GM21390 (cell line): Measurements from ENCODE around the gene SCRG1.

Experiments
- ATAC-seq: cut with Tn5 transposase; IDR thresholded peaks from one replicate; pipeline ENCODE4 v1.9.1; 2021; ENCODE audit not compliant: unreplicated experiment

Gene SCRG1

DNA sequence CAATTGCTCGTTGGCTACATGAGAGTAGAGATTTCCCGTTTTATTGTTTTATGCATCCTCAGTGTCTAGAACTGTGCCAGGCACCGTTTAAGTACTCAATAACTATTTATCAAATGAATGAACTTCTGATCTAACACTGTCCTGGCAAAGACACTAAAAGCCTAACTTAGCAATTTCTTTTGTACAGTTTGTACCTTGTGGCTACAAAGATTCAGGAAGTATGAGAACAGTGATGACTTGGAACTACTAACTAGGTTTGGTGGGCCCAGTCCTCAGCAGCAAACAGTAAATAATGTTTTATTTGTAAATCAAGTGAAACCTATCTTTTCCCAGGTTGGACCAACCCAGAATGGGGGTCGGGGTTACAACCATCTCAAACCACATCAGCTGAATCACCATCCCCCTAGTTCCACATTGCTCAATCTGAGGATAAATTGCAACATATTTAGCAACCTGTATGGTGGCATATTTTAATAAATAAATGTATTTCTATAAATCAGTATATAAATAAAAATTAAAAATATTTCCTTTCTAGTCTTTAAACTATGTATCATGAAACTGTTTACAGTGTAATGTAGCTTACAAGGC is 12.3 kb upstream of the SCRG1 start:
- ATAC-seq = no peak

DNA sequence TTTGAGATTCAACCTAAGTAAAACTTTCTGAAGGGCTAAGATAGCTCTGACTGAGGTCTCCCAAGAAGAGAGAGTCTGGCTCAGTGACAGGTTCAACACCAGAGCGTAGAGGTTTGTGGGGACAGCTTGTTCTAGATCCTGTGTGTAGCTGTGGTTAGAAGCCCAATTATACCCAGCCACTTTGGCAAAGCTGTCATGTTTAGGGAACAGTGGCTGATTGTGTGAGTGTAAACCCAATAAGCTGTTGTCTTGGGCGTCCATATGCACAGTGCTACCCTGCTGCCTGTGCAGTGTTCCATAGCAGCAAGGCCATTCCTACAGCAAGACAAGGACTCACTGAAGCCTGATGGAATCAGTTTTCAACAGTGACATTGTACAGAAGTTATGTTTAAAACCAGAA is 11.2 kb upstream of the SCRG1 start:
- ATAC-seq = no peak

DNA sequence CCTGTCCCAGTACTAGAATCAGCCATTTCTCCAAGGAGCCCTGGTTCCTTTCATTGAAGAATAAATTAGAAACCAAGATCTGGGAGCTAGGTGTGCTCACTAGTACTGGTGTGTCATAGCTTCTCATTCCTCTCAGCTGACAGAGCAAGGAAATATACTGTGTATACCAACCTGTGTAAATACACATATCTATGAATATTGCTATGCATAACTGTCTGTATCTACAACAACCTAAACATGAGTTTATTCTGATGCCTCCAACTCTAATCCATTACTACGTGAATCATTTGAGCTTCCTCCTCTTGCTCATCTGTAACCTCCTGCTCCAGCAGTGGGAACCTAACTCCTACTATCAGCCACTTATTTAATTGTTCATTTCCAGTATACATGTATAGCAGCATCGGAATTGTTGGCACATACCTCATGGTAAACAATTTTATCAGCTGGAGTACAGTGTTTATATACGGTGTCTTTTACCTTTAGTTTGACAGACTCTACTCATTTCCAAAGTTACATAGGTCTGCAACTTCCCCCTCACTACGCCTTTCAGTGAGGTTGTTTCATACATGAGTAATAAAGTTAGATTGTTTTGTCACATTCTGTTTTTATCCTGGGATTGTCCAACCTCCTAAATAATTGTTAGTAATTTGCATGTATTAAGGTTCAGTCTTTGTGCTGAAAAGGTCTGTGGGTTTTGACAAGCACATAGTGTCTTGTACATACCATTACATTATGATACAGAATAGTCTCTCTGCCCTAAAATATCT is 7.1 kb upstream of the SCRG1 start:
- ATAC-seq = peak; percentile 50

DNA sequence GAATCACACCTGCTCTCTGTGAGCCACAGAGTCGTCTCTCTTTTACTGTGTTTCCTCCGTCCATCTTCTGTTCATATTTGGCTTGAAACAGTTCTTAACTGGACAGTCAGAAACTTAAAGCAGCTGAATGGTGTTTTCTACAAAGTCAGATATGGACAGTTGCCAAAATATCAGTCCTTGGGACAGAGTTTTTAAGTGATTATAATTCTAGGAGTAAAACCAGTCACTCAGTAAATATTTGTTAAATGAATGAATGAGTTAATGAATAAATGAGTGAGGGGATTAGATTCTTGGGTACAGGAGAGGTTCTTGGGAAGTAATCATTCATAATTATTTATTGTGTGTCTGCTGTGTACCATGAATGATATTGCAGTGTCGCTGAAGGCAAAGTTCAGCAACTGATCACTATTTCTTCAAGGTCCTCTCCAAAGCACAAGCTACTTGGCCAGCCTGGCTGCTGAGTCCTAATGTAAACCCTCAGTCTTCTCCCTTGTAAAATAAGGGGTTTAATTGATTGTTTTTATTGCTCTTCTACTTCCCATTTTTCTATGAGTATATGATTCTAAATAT is 5.5 kb upstream of the SCRG1 start:
- no peak for ATAC-seq

DNA sequence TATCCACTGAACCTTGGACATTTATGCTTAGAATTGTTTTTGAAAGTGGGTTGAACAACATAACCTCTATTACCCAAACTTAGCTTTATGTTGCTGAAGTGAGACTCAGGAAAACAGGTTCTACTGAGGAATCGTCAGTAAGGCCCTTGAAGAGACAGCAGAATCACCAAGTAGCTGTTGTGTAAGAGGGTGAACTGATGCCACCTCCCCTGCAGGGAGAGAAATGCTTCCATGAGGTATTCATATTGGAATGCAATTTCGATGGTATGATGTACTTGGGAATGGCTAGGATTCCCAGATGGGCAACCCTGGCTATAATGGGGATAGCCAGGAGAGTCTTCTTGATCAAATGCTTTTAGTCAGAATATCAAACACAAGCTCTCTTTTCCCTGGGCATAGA is 4.1 kb upstream of the SCRG1 start:
- no peak for ATAC-seq

DNA sequence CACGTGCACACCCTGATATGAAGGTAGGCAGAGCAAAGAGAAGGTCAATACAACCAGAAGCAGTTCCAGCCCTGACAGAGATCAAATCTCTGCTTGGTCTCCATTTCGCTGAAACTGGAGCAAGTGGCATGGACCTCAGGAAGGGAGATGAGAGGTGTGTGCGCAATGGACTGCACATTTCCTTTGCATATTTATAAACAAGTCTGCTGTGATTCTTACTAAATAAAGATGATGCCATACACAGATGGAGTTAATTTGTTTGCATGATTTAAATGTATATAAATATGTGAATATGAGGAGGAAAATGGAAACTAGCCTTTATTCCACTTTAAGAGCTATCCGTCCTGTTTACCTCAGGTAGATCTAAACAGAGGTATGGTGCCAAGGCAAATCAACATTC is 2.1 kb upstream of the SCRG1 start:
- ATAC-seq = no peak

DNA sequence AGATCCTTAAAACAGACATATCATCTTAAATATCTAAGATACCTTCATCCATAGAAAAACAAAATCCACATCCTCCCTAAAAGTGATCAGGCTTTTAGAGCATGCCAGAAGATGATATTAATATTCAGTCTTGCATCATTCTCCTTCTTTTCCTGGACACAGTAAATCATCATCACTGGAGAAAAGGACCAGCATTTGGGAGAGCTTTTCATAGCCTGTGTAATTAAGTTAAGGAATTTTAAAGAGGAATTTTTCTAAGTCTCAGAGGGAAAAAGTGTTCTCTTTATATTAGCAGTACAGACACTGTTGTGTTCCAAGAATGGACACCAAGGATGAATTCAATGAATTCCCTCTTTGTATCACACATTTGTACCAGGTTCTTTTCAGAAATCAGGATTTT is 696 bp downstream of the SCRG1 start:
- ATAC-seq = no peak

DNA sequence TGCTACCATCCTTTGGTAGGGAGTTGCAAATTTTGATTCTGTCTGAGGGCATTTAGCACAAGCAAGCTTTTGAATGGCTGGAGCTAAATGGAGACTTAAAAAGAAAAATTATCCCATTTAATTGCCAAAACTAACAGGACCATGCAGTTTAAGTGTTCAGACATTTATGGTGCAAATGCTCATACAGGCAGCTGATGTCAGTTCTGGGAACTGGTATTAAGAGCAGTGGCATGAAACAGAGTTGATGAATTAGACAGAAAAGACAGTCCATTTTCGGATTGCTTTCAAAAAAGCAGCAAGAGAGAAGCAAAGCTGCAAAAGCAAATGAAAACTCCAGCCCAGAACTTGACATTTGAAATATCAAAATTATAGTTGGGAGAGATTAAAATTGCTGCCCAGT is 1.3 kb downstream of the SCRG1 start:
- no peak for ATAC-seq

DNA sequence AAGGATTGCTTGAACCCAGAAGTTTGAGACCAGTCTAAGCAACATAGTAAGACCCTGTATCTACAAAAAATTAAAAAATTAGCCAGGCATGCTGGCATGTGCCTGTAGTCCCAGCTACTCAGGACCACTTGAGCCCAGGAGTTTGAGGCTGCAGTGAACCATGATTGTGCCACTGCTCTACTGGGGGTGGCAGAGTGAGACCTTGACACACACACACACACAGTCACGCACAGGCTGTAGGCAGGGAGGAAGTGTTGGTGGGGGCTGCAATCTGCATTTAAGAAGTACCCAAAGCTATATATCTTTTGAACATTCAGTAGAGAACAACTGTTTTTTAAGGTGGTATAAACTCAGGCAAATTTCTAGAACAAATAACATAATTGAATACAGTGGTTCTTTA is 7.2 kb downstream of the SCRG1 start:
- no peak for ATAC-seq

DNA sequence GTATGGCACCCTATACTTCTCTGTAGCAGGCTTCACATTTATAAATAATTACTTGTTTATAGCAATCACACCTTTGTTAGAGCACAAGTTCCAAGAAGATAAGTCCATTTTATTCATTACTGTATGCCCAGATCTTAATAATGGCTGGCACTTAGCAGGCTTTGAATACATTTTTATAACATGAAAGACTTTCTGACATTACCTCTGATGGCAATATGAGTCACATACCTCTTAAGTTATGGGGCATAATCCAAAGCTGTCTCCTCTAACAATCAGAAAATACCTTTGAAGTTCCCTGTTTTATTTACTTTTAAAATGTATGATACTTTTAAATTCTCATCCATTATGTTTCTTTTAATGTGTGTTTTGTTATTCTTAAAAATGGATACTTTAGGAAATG is 12.2 kb downstream of the SCRG1 start:
- no peak for ATAC-seq

DNA sequence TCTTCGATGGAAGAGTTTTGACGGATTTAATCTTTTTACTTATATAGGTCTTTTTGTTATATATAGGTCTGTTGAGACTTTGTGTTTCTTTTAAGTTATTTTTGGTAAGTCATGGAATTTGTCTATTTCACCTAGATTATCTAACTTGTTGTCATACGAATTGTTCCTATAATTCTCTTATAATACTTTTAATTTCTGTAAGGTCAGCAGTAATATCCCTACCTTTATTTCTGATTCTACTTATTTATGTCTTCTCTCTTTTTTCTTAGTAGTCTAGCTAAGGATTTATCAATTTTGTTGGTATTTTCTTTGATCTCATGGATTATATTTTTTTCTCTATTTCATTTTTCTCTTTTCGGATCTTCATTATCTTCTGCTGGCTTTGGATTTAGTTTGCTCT is 16.6 kb downstream of the SCRG1 start:
- no peak for ATAC-seq

DNA sequence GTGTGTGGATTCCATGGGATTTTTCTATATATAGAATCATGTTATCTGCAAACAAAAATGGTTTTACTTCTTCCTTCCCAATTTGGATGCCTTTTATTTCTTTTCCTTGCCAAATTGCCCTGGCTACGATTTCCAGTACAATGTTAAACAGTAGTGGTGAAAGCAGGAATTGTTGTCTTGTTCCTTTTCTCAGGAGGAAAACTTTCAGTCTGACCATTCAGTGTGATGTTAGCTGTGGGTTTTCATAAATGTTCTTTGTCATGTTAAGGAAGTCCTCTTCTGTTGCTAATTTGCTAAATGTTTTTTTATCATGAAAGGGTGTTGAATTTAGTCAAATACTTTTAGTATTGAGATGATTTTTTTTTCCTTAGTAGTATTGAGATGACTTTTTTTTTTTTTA is 17.3 kb downstream of the SCRG1 start:
- ATAC-seq = no peak

DNA sequence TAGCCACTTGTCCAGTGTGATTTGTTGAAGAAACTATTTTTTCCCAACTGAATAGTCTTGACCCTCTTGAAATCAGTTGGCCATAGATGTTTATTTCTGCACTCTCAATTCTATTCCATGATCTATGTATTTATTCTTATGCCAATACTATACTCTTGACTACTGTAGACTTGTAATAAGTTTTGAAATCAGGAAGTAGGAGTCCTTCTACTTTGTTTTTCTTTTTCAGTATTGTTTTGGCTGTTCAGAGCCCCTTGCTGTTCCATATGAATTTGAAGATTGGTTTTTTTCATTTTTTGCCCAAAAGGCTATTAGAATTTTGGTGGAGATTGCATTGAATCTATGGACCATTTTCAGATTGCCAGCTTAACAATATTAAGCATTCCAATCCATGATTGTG is 17.9 kb downstream of the SCRG1 start:
- ATAC-seq = no peak

DNA sequence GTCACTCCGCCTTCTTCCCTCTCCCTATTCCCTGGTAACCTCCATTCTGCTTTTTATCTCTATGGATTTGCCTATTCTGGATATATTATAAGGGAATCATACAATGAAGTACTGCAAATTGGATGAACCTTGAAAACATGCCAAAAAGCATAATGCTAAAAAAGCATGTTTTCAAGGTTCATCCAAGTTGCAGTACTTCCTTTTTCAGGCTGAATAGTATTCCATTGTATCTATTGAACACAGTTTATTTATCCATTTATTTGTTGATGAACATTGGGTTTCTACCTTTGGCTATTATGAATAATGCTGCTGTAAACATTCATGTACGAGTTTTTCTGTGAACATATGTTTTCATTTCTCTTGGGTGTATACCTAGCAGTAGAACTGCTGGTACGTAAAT is 19.0 kb downstream of the SCRG1 start:
- no peak for ATAC-seq

DNA sequence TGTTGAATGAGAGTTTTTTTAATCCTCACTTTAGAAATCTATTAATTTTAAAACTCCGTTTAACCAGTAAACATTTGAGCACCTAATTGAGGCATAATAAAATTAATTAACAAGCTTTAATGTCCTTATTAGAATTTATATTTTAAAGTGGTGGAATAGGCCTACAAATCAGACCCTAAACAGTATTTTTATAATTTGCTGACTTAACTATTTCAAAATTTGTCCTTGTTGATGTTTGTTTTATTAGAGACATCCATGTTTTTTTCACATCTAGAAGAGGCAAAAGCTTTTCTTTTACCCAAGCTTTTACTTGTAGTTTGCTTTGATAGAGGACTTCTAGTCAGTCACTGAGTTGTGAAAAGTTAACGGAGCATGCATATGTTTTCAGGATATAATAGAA is 24.3 kb downstream of the SCRG1 start:
- no peak for ATAC-seq

DNA sequence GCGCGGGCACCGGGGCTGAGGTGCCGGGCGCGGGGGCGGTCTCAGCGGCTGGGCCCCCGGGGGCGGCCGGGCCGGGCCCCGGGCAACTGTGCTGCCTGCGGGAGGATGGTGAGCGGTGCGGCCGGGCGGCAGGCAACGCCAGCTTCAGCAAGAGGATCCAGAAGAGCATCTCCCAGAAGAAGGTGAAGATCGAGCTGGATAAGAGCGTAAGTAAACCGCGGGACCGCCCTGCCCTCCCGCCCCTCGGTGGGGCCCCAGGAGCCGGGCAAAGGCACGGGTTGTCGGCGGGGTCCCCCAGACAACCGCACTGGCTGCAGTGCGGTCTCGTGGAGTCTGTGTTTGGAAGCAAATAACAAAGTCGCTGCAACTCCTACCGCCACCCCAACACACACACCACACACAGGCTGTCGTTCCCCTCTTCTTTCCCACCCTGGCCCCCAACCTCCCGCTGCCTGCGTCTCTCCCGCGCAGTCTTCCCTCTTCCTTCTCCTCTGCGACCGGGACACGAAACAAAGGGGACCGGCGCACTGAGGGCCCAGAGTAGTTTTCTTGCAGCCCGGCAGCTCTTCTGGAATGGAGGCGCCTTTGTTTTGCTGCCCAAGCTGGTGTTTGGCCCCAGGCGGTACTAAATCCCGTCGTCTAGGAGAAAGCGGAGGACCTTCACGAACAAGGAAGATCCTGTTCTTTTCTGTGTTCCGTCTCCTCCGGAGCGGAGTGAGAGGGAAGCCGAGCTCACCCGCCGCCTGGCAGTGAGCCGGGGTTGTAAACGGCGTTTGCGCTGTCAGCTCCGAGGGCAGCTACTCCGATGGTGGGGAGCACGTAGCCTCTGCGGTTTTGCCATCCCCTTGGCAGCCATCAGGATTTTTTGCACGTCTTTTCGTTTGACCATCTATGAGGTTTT is 27.4 kb downstream of the SCRG1 start:
- ATAC-seq = peak; percentile 19

DNA sequence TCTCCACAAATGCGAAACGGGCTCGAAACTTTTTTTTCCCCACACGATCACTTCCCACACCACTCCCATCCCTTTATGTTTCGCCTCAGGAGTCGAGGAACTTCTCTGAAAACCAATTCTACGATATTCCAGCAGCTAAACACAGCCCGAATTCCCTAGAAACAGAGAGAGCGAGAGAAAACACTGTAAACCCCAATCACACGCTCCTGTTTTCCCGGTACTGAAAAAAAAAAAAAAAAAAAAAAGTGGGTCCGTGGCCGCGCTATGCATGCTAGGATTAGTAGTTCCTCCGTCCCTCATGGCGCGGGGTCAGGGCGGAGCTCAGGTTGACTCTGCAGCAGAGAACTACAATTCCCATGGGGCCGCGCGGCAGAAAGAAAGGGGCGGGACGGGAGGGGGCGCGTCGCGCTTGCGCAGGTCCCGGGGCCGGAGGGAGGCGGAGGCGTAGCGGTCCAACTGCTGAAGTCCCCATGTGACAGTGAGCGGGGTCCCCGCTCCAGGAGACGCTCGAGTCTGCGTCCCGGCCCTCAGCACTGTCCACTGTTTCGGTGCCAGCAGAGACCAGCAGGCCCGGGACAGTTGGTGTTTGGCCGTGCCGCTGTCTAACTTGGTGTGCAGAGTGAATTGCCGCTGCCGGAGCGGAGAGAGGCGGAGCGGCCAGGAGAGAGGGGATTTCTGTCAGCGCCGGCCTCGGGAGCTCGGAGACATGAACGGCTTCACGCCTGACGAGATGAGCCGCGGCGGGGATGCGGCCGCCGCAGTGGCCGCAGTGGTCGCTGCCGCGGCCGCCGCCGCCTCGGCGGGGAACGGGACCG is 28.2 kb downstream of the SCRG1 start, which contains the start of gene SAP30:
TSS of gene SAP30 (plus strand) at position 478 of the 815 bp plus-strand sequence. CDS start at position 707, 229 bp downstream.
- ATAC-seq = peak; percentile 68

DNA sequence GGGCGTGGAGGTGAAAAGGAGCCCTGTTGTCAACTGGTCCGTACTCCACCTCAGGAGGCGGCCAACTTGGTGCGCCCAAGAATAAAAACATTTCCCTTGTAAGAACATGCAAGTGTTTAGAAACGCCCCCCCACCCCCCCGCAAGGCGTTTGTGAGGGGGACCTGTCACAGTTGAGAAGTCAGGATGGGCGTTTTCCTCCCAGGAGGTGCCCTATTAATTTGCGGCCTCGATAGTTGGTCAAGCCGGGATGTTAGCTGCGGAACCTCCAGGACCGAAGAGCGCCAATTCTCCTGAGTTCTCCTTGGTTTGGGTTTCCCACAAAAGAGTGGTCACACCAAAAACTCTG is 28.8 kb downstream of the SCRG1 start:
- no peak for ATAC-seq

DNA sequence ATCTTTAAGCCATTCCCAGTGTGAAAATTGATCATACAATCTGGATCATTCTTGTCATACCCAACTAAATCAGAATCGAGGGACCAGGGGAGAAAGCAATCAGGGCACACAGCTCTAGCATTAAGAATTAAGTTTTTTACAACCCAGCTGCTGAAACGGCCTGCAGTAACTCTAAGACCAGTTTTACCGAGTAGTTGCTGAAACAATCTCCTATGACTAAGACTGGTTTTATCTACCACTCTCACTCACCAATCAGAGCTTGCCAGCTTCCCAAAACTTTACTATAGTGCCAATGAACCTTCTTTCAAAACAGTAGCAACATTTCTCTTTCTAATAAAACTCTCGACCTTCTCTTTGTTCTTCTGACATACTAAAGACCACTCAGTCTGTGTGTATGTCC is 31.0 kb downstream of the SCRG1 start:
- ATAC-seq = no peak

DNA sequence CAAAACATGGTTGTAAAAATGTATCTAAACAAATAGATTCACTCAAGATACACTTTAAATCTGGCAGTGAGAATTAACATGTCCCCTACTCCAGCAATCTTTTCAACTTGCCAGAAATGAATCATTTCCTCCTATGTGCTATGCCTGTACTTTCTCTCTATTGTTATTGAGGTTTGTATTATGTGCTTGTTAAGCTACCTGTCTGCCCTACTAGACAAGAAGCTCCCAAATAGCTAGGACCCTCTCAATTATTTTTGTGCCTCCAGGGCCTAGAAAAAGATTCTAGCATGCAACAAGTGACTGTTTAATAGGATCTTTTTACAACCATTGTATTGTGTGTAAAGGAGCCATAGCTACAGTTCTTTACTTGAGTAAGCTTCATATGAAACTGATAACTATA is 31.6 kb downstream of the SCRG1 start:
- peak; percentile 8 for ATAC-seq
